Cardiac muscle cell (in vitro differentiated cells and primary cell): ENCODE results near the gene MYCBP2. TPM values are rescaled to one million over a fixed set of nuclear protein-coding genes. Genes with fewer than 3 reads are reported as not detected.

ENCODE experiments used
- DNase-seq, 2 donors: peaks; one replicate each; pipeline versions ENCODE4 v3.0.0 to v3.0.0-alpha.2; 2010 to 2017; ENCODE audit warnings: low read depth in 1 of 2, low spot score in 1 of 2
- H3K27ac ChIP-seq: fragments of 200-600 bp; sonication (generic); 2 replicates; pipeline ENCODE4 v1.5.1; 2016
- H3K27me3 ChIP-seq: fragments of 200-600 bp; sonication (generic); 2 replicates; pipeline ENCODE4 v1.6.0; 2016; ENCODE audit warnings: control low read depth
- H3K36me3 ChIP-seq: fragments of 200-600 bp; sonication (generic); 2 replicates; pipeline ENCODE4 v1.5.1; 2016; ENCODE audit warnings: control low read depth
- H3K4me1 ChIP-seq: fragments of 200-600 bp; sonication (generic); 2 replicates; pipeline ENCODE4 v1.8.1; 2017; ENCODE audit warnings: low read depth, mild to moderate bottlenecking, mixed run types
- H3K4me3 ChIP-seq: fragments of 200-600 bp; sonication (generic); 2 replicates; pipeline ENCODE4 v1.5.1; 2016; ENCODE audit warnings: mild to moderate bottlenecking
- H3K9me3 ChIP-seq: fragments of 200-600 bp; sonication (generic); 2 replicates; pipeline ENCODE4 v1.5.1; 2017; ENCODE audit warnings: low read depth, mild to moderate bottlenecking, control low read depth
- polyA plus RNA-seq: library from polyadenylated mRNA; unstranded; fragments of >200 nt; fragmentation: Nextera tagmentation; extraction: Ambion mirVana; gene quantifications from 2 replicates; pipeline ENCODE4 v1.2.1, GENCODE V29; 2016
- total RNA-seq: library from RNA; depleted of rRNA; stranded (reverse); fragments of >200 nt; gene quantifications from 2 replicates; pipeline ENCODE4 v1.2.3, GENCODE V29; 2016
- TF ChIP-seq, protein P1 (sequence below): IDR thresholded peaks from 2 replicates; pipeline ENCODE4 v1.5.1; 2012; ENCODE audit warnings: low read depth, mild to moderate bottlenecking, low read length

MYCBP2 gene
- total and polyA plus RNA-seq, 2 experiments from 2014 or later: 19.8 to 51.1 TPM

DNA sequence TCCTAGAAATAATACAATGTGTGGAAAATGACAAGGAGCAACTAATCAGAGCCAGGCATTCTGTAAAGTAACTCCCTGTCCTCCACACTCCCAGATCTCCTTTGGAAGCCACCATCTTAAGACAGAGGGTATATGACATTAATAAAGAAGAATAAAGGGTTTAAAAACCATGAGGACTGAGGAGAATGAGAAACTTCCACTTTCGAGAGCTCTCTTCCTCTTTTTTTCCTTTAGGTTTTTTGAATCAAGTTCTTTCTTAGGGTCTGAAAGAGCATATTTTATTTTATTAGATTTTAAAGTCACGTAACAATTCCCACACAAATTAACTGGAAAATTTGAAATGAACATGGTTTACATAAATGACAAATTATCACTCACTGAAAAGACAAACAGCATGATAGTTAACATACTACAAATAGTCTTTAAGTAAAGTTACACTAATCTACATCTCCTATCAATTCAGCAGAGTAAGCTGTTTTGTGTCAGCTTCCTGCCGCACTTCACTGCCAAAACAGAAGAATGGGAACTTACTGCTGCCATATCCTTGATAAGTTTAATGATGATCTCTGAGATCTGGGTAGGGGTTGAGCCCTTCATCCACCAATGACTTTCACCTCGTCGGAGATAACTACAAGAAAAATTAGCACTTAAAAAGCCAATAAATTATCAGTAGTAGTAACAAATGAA, 261.3 kb downstream of the MYCBP2 start:
- H3K36me3 ChIP-seq: peaks cover 27% of the 10 kb centered on the region
- TF ChIP-seq, protein P1, sequence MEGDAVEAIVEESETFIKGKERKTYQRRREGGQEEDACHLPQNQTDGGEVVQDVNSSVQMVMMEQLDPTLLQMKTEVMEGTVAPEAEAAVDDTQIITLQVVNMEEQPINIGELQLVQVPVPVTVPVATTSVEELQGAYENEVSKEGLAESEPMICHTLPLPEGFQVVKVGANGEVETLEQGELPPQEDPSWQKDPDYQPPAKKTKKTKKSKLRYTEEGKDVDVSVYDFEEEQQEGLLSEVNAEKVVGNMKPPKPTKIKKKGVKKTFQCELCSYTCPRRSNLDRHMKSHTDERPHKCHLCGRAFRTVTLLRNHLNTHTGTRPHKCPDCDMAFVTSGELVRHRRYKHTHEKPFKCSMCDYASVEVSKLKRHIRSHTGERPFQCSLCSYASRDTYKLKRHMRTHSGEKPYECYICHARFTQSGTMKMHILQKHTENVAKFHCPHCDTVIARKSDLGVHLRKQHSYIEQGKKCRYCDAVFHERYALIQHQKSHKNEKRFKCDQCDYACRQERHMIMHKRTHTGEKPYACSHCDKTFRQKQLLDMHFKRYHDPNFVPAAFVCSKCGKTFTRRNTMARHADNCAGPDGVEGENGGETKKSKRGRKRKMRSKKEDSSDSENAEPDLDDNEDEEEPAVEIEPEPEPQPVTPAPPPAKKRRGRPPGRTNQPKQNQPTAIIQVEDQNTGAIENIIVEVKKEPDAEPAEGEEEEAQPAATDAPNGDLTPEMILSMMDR: no peak
- H3K9me3 ChIP-seq: no peaks in the 10 kb centered on the region
- no peaks in the 10 kb centered on the region for H3K4me1 ChIP-seq
- no peaks in the 10 kb centered on the region for H3K27me3 ChIP-seq
- no peak overlapping the region for H3K27ac ChIP-seq
- DNase-seq: no peak
- H3K4me3 ChIP-seq: no peak overlapping the region

DNA sequence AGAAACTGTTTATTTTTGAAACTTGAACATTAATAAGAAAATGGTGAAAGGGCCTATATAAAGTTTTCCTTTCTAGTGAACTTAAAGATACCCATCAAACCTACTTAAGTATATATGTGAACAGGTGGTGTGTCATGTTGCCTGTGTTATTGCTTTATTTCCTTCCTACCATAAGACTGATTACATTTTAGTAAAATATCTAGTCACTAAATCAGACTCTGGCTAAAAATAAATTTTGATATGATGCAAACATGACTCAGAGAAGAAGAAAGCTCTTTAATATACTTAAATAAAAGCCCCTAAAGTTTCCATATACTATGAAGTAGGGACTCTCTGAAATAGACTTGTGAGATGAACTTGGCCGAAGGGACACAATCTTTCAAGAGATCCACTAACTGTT, 264.8 kb downstream of the MYCBP2 start:
- Histone ChIP-seq H3K9me3 (no peaks in the 10 kb centered on the region), H3K4me3 (no peak overlapping the region), H3K27me3 (no peaks in the 10 kb centered on the region), H3K4me1 (no peaks in the 10 kb centered on the region), H3K27ac (no peak overlapping the region), H3K36me3 (peaks cover 20% of the 10 kb centered on the region)
- TF ChIP-seq, protein P1: no peak
- no peak for DNase-seq

DNA sequence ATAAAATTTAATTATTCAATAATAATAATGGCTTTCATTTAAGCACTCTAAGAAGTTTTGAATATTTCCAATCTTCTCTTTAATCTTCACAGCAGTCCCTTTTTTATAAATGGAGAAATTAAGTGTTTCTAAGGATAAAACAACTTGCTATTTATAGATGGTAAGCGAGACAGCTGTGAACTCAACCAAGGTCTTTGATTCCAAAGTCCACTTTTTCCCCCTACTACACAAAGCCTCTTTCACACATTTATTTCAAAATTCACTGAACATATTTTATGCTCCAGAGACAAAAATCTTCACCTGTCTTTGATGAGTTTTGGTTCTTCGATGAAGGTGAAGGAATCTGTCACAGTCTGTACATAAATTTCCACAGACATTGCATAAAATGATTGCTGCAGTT, 265.5 kb downstream of the MYCBP2 start:
- Histone ChIP-seq H3K27ac (no peak overlapping the region), H3K9me3 (no peaks in the 10 kb centered on the region), H3K36me3 (peaks cover 18% of the 10 kb centered on the region), H3K4me1 (no peaks in the 10 kb centered on the region), H3K4me3 (no peak overlapping the region), H3K27me3 (no peaks in the 10 kb centered on the region)
- TF ChIP-seq, protein P1: no peak
- no peak for DNase-seq

DNA sequence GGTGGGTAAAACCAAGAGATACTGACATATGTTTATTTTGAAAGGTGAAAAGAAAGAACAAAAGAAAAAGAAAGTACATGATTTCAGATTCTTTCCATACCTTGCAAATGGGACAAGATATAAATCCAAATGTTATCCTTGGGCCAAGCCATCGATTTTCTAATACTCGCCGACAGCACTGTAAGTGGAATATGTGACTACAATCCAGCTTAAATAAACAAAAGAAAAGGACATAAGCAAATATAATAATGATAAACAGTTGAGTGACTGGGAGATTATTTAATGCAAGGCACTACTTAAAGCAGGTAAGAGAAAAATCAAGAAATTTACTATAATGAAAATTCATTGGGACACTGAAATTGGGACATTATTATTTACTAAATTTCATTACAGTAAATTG, 270.0 kb downstream of the MYCBP2 start:
- Histone ChIP-seq H3K27me3 (no peaks in the 10 kb centered on the region), H3K9me3 (no peaks in the 10 kb centered on the region), H3K4me1 (no peaks in the 10 kb centered on the region), H3K36me3 (peaks cover 14% of the 10 kb centered on the region), H3K4me3 (no peak overlapping the region), H3K27ac (no peak overlapping the region)
- no peak for DNase-seq
- TF ChIP-seq, protein P1: no peak

DNA sequence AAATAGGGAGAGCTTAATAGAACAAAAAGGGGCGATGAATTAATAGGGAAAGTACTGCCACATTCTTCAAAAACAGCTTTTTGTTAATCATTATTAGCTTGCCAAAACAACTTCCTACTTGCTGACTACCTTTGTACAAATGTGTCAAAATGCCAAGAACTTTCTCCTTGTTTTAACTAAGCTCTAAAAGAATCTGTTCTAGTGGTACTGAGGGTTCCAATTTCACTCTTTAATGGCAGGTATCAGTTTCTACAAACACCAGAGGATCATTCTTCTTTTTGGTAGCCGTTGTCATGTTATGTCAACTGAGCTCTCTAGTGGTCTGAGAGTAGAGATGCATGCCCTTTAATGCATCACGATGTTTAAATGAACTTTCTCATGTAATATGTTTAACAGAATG, 270.5 kb downstream of the MYCBP2 start:
- no peaks in the 10 kb centered on the region for H3K27me3 ChIP-seq

More for the DNA sequence above, 270.5 kb downstream of the MYCBP2 start:
- Histone ChIP-seq H3K27ac (no peak overlapping the region), H3K36me3 (peaks cover 13% of the 10 kb centered on the region), H3K4me1 (no peaks in the 10 kb centered on the region), H3K4me3 (no peak overlapping the region), H3K9me3 (no peaks in the 10 kb centered on the region)
- TF ChIP-seq, protein P1: no peak
- DNase-seq: no peak
